ENCODE data around the gene BTNL3.

- no peak for TF ChIP-seq CTCF (IDR thresholded peaks at IDR 0.05)
- TF ChIP-seq EZH2 (IDR thresholded peaks at IDR 0.05): no peak
- no peak for TF ChIP-seq EZH2phosphoT487 (IDR thresholded peaks at IDR 0.05)
Observed at GRCh38 chr5:181041043-181041442, 52.4 kb downstream of the BTNL3 start.
